ENCODE results near the gene CACNA1C. TPM values are rescaled to one million over a fixed set of nuclear protein-coding genes. Genes with fewer than 3 reads are reported as not detected.

CACNA1C gene
- total RNA-seq, 1 donor from 2014 or later, result 1.6 TPM

GRCh38 chr12:2231011-2231595 is 178.3 kb downstream of the CACNA1C start:
- Mint-ChIP-seq H3K27me3 (ENCODE audit: low read depth) (no peaks in the 10 kb centered on the region), H3K36me3 (ENCODE audit: low read depth) (no peaks in the 10 kb centered on the region), H3K4me1 (peaks cover 5% of the 10 kb centered on the region), H3K27ac (ENCODE audit: unreplicated experiment) (no peak overlapping the region), H3K4me3 (no peak overlapping the region), H3K9me3 (no peaks in the 10 kb centered on the region)
- no peak for DNase-seq (ENCODE audit: low read depth, low spot score)
- TF ChIP-seq CTCF (conservative IDR thresholded peaks at IDR 0.05), result no peak

DNA sequence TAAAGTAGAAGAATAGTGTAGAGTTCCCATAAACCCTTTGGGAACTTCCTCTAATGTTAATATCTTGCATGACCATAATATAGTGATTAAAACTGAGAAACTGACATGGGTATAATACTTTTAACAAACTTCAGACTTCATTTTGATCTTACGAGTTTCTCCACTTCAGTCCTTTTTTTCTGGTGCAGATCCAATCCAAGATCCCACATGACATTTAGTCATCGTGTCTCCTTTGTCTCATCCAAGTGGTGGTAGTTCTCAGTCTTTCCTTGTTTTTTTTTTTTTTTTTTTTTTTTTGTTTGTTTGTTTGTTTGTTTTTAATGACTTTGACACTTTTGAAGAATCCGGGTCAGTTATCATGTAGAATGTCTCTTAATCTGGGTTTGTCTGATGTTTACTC is 179.2 kb downstream of the CACNA1C start:
- no peak overlapping the region for H3K27ac Mint-ChIP-seq (ENCODE audit: unreplicated experiment)
- no peaks in the 10 kb centered on the region for H3K36me3 Mint-ChIP-seq (ENCODE audit: low read depth)
- H3K4me3 Mint-ChIP-seq, result no peak overlapping the region
- H3K9me3 Mint-ChIP-seq, result no peaks in the 10 kb centered on the region
- no peak for DNase-seq (ENCODE audit: low read depth, low spot score)
- TF ChIP-seq CTCF (conservative IDR thresholded peaks at IDR 0.05), result no peak
- no peaks in the 10 kb centered on the region for H3K4me1 Mint-ChIP-seq
- H3K27me3 Mint-ChIP-seq (ENCODE audit: low read depth), result no peaks in the 10 kb centered on the region

DNA sequence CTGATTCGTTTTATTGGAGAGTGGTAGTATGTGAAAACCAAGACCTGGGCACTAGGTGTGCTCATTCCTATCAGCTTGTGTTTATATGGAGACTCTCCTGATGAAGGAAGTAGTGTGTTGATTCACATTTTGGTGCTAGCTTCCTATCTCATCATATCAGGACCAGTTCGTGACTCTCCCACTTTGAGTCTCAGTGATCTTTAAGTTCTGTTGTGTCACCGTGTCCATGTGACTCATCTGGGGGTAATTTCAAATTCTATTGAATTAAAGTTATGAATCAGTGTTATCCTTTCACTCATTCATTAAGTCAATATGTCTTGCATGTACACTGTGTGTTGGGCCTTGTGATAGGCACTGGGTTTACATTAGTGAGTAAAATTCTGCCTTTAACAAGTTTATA is 180.2 kb downstream of the CACNA1C start:
- no peak for TF ChIP-seq CTCF (conservative IDR thresholded peaks at IDR 0.05)
- no peaks in the 10 kb centered on the region for H3K36me3 Mint-ChIP-seq (ENCODE audit: low read depth)
- H3K27ac Mint-ChIP-seq (ENCODE audit: unreplicated experiment), result no peak overlapping the region
- no peak overlapping the region for H3K4me3 Mint-ChIP-seq
- H3K4me1 Mint-ChIP-seq, result no peaks in the 10 kb centered on the region
- DNase-seq (ENCODE audit: low read depth, low spot score), result no peak
- no peaks in the 10 kb centered on the region for H3K27me3 Mint-ChIP-seq (ENCODE audit: low read depth)
- no peaks in the 10 kb centered on the region for H3K9me3 Mint-ChIP-seq

DNA sequence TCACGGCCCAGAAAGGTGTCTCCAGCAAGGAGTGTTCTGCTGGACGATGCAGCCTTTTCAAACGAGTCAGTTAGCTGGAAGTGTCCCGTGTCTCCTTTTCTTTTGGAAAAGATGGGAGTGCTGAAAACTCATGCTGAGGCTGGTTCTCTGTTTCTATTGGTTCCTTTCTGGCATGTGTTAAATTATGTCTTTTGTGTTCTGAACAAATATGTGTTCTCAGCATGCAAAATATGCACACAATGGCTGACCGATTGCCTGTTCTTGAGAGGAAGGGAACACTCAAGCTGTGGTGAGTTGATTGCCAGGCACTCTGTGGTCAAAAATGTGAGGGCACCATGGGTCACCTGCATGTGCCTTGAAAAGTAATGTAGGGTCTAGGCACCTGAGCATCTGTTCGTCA is 181.3 kb downstream of the CACNA1C start:
- Mint-ChIP-seq H3K9me3 (no peaks in the 10 kb centered on the region), H3K27ac (ENCODE audit: unreplicated experiment) (no peak overlapping the region), H3K27me3 (ENCODE audit: low read depth) (no peaks in the 10 kb centered on the region), H3K36me3 (ENCODE audit: low read depth) (no peaks in the 10 kb centered on the region), H3K4me3 (no peak overlapping the region), H3K4me1 (no peaks in the 10 kb centered on the region)
- no peak for TF ChIP-seq CTCF (conservative IDR thresholded peaks at IDR 0.05)
- no peak for DNase-seq (ENCODE audit: low read depth, low spot score)

DNA sequence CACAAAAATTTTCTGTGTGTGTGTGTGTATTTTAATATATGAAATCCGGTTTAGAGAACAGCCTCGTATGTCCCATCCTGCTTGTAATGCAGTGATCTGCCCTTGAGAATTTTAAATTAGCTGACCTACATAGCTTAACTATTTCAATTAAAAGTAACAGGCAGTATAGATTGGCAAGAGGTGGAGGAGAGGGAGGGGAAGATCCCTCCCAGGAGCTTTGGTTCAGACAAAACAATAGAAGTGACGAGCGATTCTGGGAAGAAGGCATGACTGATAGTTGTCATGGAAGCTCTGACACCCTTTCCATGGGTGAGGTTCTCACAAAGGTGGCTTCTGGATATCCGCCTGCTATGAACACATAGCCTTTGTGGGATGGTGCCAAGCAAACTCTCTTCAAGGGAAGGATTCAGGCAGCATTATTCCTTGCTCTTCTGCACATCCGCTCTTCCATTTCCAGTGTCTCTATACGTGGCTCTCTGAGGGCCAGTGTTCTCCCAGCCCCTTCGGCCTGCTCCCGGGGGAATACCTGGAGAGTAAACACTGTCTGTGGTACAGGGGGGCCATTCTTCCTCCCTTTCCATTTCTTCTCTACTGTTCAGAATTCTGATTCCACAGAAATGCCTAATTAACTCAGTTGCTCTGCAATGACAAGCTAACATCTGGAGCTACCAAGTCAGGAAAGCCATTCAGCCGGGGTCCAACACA is 182.0 kb downstream of the CACNA1C start:
- Mint-ChIP-seq H3K27me3 (ENCODE audit: low read depth) (no peaks in the 10 kb centered on the region), H3K36me3 (ENCODE audit: low read depth) (no peaks in the 10 kb centered on the region), H3K27ac (ENCODE audit: unreplicated experiment) (no peak overlapping the region), H3K4me3 (no peak overlapping the region), H3K9me3 (no peaks in the 10 kb centered on the region), H3K4me1 (no peaks in the 10 kb centered on the region)
- no peak for TF ChIP-seq CTCF (conservative IDR thresholded peaks at IDR 0.05)
- no peak for DNase-seq (ENCODE audit: low read depth, low spot score)
